ENCODE data around the gene PPM1J. TPM values are rescaled to one million over a fixed set of nuclear protein-coding genes. Genes with fewer than 3 reads are reported as not detected.

PPM1J gene
- total and polyA plus RNA-seq, 2 of the 8 experiments (the other 6 are each of a cell fraction or from before 2014, with no cell fraction given), result 19.4 to 31.6 TPM

GRCh38 chr1:112686417-112686816 is 28.7 kb downstream of the PPM1J start:
- peaks cover 0 to 2% (median 0%) of the 10 kb centered on the region in 4 experiments; a peak in 2 of 7 replicates for H3K4me1 ChIP-seq (replicated peaks in 1 of 4; ENCODE audit: control insufficient read depth in 3 of 4, insufficient read depth in 4 of 4, low read length in 3 of 4)
- FAIRE-seq (no peak), DNase-seq (ENCODE audit: low read depth in 1 of 2, low spot score in 2 of 2) (no peak)
- no peaks in the 10 kb centered on the region for H3K27me3 ChIP-seq (replicated peaks in 1 of 4; ENCODE audit: control insufficient read depth in 3 of 4, extremely low read depth in 1 of 4, insufficient read depth in 3 of 4, low read length in 3 of 4)
- H3K56ac ChIP-seq (replicated peaks; ENCODE audit: insufficient read length, low read depth, low read length), result no peak overlapping the region
- no peak overlapping the region for H4K8ac ChIP-seq (ENCODE audit: extremely low read depth, insufficient read depth, low read length)
- H4K20me1 ChIP-seq (replicated peaks in 1 of 2; ENCODE audit: control insufficient read depth in 1 of 2, insufficient read depth in 2 of 2, low read length in 2 of 2), result peaks cover 0 to 8% of the 10 kb centered on the region in 2 experiments
- H3K4me3 ChIP-seq (ENCODE audit: extremely low read depth in 1 of 4, insufficient read depth in 2 of 4, low read depth in 3 of 4, low read length in 4 of 4), result no peak overlapping the region
- no peak overlapping the region for H2AFZ ChIP-seq (ENCODE audit: low read length)
- H2BK15ac ChIP-seq (ENCODE audit: low read length), result no peak overlapping the region
- H3K4ac ChIP-seq (replicated peaks; ENCODE audit: insufficient read length, low read depth, low read length), result no peak overlapping the region
- H2BK5ac ChIP-seq (ENCODE audit: low read depth, low read length), result no peak overlapping the region
- no peak overlapping the region for H3K9ac ChIP-seq (replicated peaks in 1 of 4; ENCODE audit: extremely low read depth in 1 of 4, low read depth in 3 of 4, low read length in 3 of 4)
- no peak overlapping the region for H2BK20ac ChIP-seq (ENCODE audit: low read length)
- POLR2A ChIA-PET (ENCODE audit: partially characterized antibody), result interaction anchor here (0.8 to 6.0 kb wide), 3 partner anchors 10 to 18 kb away, joined by 3 to 32 read pairs (median 4); no protein-coding TSS in a partner anchor
- peaks cover 3% of the 10 kb centered on the region for H3K79me1 ChIP-seq (ENCODE audit: low read depth, low read length)
- no peaks in the 10 kb centered on the region for H3K9me3 ChIP-seq (ENCODE audit: insufficient read depth in 2 of 2, low read depth in 1 of 2, low read length in 1 of 2)
- no peak overlapping the region for H3K23ac ChIP-seq (ENCODE audit: insufficient read length)
- WGBS, 2 experiments (ENCODE audit: extremely low coverage in 1 of 2, insufficient coverage in 1 of 2, insufficient read length in 1 of 2, insufficient replicate concordance in 2 of 2, low coverage in 1 of 2, low lambda C conversion rate in 2 of 2, missing lambda C conversion rate in 1 of 2), result 84% methylated on average over 3 of the region's 3 CpGs; no CpG with 5 or more reads in 1 of the 2 experiments
- H3K79me2 ChIP-seq (ENCODE audit: control insufficient read depth in 1 of 2, insufficient read depth in 2 of 2, low read length in 2 of 2), result peaks cover 0 to 10% of the 10 kb centered on the region in 2 experiments; a peak in 2 of 4 replicates
- H3K14ac ChIP-seq (ENCODE audit: insufficient read length), result no peak overlapping the region
- H3K18ac ChIP-seq (ENCODE audit: extremely low read depth, low read length), result no peak overlapping the region
- TF ChIP-seq CHD1 (IDR thresholded peaks at IDR 0.05; ENCODE audit: low read depth, low read length), result no peak
- TF ChIP-seq USF2 (IDR thresholded peaks at IDR 0.05; ENCODE audit: low read length), result no peak
- TF ChIP-seq TEAD4 (IDR thresholded peaks at IDR 0.05; ENCODE audit: low read depth, low read length), result no peak
- TF ChIP-seq EGR1 (IDR thresholded peaks at IDR 0.05; ENCODE audit: borderline replicate concordance, low read depth, low read length), result no peak
- no peak for TF ChIP-seq POLR2AphosphoS5 (IDR thresholded peaks at IDR 0.05; ENCODE audit: low read depth, low read length)
- TF ChIP-seq EP300 (IDR thresholded peaks at IDR 0.05; ENCODE audit: borderline replicate concordance in 1 of 2, low read depth in 2 of 2, low read length in 2 of 2), result no peak
- TF ChIP-seq HDAC6 (IDR thresholded peaks at IDR 0.05; ENCODE audit: low read depth, low read length), result no peak
- TF ChIP-seq GTF2F1 (IDR thresholded peaks at IDR 0.05; ENCODE audit: borderline replicate concordance, low read depth, low read length), result no peak
- no peak for TF ChIP-seq JUND (IDR thresholded peaks at IDR 0.05; ENCODE audit: low read length)
- TF ChIP-seq FOSL1 (IDR thresholded peaks at IDR 0.05; ENCODE audit: insufficient read depth, low read depth, low read length), result no peak
- no peak for TF ChIP-seq CREB1 (IDR thresholded peaks at IDR 0.05)
- H3K4me2 ChIP-seq (ENCODE audit: insufficient read depth in 1 of 2, low read depth in 2 of 2, low read length in 2 of 2), result no peak overlapping the region
- no peak overlapping the region for H4K91ac ChIP-seq (replicated peaks; ENCODE audit: insufficient read length, low read length)
- no peak overlapping the region for H2BK12ac ChIP-seq (ENCODE audit: low read depth, low read length)
- H3K23me2 ChIP-seq (ENCODE audit: low read depth, low read length), result no peaks in the 10 kb centered on the region
- no peak overlapping the region for H2BK120ac ChIP-seq (replicated peaks; ENCODE audit: low read depth, low read length)
- no peak overlapping the region for H2AK5ac ChIP-seq (ENCODE audit: low read depth, low read length)
- no peak overlapping the region for H3K27ac ChIP-seq (ENCODE audit: low read depth, low read length)
- CTCF ChIA-PET (ENCODE audit: partially characterized antibody), result interaction anchor here (0.8 kb wide), 1 partner anchor 30 kb away, joined by 3 read pairs; no protein-coding TSS in a partner anchor
- peaks cover 0 to 11% (median 7%) of the 10 kb centered on the region in 4 experiments; a peak in 7 of 8 replicates for H3K36me3 ChIP-seq (ENCODE audit: control insufficient read depth in 2 of 4, insufficient read depth in 4 of 4, low read length in 3 of 4)
- no peak overlapping the region for H4K5ac ChIP-seq (ENCODE audit: insufficient read length, low read depth, low read length)

Data from H1 (cell line).